Measurements from ENCODE around the gene LTBP4.

DNA sequence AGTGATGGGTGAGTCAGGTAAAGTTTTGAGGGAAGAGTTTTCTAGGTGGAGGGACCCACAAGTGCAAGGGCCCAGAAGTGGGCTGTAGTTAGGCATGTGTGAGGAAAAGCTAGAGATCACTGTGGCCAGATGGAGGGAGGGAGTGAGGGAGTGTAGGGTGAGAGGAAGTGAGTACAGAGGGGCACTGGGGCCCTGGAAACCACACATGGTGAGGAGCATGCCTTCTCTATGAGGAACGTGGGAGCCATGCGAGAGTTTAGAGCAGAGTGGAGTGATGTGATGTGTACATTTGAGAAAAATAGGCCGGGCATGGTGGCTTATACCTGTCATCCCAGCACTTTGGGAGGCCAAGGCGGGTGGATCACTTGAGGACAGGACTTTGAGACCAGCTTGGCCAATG is 39.2 kb upstream of the LTBP4 start:
- TF ChIP-seq EP300 (IDR thresholded peaks at IDR 0.05): no peak
- TF ChIP-seq POLR2A (IDR thresholded peaks at IDR 0.05): no peak
- TF ChIP-seq, protein P1, sequence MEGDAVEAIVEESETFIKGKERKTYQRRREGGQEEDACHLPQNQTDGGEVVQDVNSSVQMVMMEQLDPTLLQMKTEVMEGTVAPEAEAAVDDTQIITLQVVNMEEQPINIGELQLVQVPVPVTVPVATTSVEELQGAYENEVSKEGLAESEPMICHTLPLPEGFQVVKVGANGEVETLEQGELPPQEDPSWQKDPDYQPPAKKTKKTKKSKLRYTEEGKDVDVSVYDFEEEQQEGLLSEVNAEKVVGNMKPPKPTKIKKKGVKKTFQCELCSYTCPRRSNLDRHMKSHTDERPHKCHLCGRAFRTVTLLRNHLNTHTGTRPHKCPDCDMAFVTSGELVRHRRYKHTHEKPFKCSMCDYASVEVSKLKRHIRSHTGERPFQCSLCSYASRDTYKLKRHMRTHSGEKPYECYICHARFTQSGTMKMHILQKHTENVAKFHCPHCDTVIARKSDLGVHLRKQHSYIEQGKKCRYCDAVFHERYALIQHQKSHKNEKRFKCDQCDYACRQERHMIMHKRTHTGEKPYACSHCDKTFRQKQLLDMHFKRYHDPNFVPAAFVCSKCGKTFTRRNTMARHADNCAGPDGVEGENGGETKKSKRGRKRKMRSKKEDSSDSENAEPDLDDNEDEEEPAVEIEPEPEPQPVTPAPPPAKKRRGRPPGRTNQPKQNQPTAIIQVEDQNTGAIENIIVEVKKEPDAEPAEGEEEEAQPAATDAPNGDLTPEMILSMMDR (IDR thresholded peaks at IDR 0.05): no peak

Measured in gastroesophageal sphincter (tissue), 3 donors.